ENCODE measurements around the gene B3GNT5.

B3GNT5 gene

DNA sequence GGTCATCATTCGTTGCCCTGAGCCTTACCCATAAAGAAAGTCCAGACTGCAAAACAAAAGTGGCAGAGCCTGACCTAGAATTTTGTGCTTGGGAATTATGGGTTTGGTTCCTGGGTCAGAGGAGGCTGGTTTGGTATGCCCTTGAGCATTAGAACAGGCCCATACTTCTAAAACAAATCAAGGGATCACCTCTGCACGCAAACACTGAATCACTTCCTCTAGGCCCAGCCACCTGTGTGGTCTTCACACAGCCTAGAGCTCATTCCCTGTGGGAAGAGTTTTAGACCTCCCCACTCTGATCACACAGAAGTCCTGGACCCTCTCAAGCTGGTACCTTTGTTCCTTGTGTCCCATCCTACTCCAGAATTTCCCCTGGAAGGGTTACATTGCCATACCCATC is 59.4 kb downstream of the B3GNT5 start:
- TF ChIP-seq, protein P1, sequence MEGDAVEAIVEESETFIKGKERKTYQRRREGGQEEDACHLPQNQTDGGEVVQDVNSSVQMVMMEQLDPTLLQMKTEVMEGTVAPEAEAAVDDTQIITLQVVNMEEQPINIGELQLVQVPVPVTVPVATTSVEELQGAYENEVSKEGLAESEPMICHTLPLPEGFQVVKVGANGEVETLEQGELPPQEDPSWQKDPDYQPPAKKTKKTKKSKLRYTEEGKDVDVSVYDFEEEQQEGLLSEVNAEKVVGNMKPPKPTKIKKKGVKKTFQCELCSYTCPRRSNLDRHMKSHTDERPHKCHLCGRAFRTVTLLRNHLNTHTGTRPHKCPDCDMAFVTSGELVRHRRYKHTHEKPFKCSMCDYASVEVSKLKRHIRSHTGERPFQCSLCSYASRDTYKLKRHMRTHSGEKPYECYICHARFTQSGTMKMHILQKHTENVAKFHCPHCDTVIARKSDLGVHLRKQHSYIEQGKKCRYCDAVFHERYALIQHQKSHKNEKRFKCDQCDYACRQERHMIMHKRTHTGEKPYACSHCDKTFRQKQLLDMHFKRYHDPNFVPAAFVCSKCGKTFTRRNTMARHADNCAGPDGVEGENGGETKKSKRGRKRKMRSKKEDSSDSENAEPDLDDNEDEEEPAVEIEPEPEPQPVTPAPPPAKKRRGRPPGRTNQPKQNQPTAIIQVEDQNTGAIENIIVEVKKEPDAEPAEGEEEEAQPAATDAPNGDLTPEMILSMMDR (IDR thresholded peaks at IDR 0.05; ENCODE audit: poor library complexity, severe bottlenecking), result no peak
- Histone ChIP-seq H3K27me3 (ENCODE audit: insufficient read depth, poor library complexity, severe bottlenecking) (no peaks in the 10 kb centered on the region), H3K36me3 (ENCODE audit: low read depth) (no peaks in the 10 kb centered on the region), H3K4me1 (ENCODE audit: insufficient read depth, poor library complexity, severe bottlenecking) (peaks cover 15% of the 10 kb centered on the region), H3K27ac (ENCODE audit: poor library complexity, severe bottlenecking) (peak overlapping the region; percentile 10), H3K4me3 (ENCODE audit: severe bottlenecking) (no peak overlapping the region), H3K9me3 (ENCODE audit: severe bottlenecking) (no peaks in the 10 kb centered on the region)
- DNase-seq (ENCODE audit: low spot score) (no peak), ATAC-seq (ENCODE audit: low read depth) (peak; percentile 66)

GRCh38 chr3:183313351-183313750 is 60.3 kb downstream of the B3GNT5 start:
- Histone ChIP-seq H3K4me3 (ENCODE audit: severe bottlenecking) (no peak overlapping the region), H3K27ac (ENCODE audit: poor library complexity, severe bottlenecking) (no peak overlapping the region), H3K9me3 (ENCODE audit: severe bottlenecking) (no peaks in the 10 kb centered on the region), H3K27me3 (ENCODE audit: insufficient read depth, poor library complexity, severe bottlenecking) (no peaks in the 10 kb centered on the region), H3K4me1 (ENCODE audit: insufficient read depth, poor library complexity, severe bottlenecking) (peaks cover 25% of the 10 kb centered on the region), H3K36me3 (ENCODE audit: low read depth) (no peaks in the 10 kb centered on the region)
- TF ChIP-seq, protein P1 (IDR thresholded peaks at IDR 0.05; ENCODE audit: poor library complexity, severe bottlenecking), result no peak
- ATAC-seq (ENCODE audit: low read depth) (no peak), DNase-seq (ENCODE audit: low spot score) (no peak)

DNA sequence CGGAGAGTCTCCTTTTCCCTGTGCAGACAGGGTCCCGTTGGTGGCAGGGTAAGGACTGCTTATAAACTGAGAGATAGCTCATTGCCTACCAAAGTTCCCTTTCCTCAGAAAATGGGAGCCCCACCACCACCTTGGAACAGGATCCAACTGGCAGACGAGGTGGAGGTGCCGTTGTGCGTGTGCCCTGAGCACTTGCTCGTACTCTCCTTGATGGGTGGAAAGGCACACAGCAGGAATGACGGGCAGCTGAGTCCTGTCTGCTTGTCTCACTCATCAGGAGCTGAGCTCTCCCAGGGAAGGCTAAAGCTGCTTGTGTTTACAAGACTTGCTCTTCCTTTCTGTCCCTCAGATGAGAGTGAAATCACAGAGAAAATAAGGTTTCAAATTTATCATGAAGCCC is 60.7 kb downstream of the B3GNT5 start:
- Histone ChIP-seq H3K27ac (ENCODE audit: poor library complexity, severe bottlenecking) (no peak overlapping the region), H3K4me3 (ENCODE audit: severe bottlenecking) (no peak overlapping the region), H3K4me1 (ENCODE audit: insufficient read depth, poor library complexity, severe bottlenecking) (peaks cover 29% of the 10 kb centered on the region), H3K9me3 (ENCODE audit: severe bottlenecking) (no peaks in the 10 kb centered on the region), H3K27me3 (ENCODE audit: insufficient read depth, poor library complexity, severe bottlenecking) (no peaks in the 10 kb centered on the region), H3K36me3 (ENCODE audit: low read depth) (no peaks in the 10 kb centered on the region)
- no peak for ATAC-seq (ENCODE audit: low read depth)
- DNase-seq (ENCODE audit: low spot score), result no peak
- TF ChIP-seq, protein P1 (IDR thresholded peaks at IDR 0.05; ENCODE audit: poor library complexity, severe bottlenecking), result no peak

GRCh38 chr3:183315739-183316138 is 62.7 kb downstream of the B3GNT5 start:
- no peak for DNase-seq (ENCODE audit: low spot score)
- Histone ChIP-seq H3K4me1 (ENCODE audit: insufficient read depth, poor library complexity, severe bottlenecking) (peaks cover 35% of the 10 kb centered on the region), H3K9me3 (ENCODE audit: severe bottlenecking) (no peaks in the 10 kb centered on the region), H3K27ac (ENCODE audit: poor library complexity, severe bottlenecking) (no peak overlapping the region), H3K36me3 (ENCODE audit: low read depth) (no peaks in the 10 kb centered on the region), H3K4me3 (ENCODE audit: severe bottlenecking) (no peak overlapping the region), H3K27me3 (ENCODE audit: insufficient read depth, poor library complexity, severe bottlenecking) (no peaks in the 10 kb centered on the region)
- TF ChIP-seq, protein P1 (IDR thresholded peaks at IDR 0.05; ENCODE audit: poor library complexity, severe bottlenecking), result no peak
- ATAC-seq (ENCODE audit: low read depth), result no peak

DNA sequence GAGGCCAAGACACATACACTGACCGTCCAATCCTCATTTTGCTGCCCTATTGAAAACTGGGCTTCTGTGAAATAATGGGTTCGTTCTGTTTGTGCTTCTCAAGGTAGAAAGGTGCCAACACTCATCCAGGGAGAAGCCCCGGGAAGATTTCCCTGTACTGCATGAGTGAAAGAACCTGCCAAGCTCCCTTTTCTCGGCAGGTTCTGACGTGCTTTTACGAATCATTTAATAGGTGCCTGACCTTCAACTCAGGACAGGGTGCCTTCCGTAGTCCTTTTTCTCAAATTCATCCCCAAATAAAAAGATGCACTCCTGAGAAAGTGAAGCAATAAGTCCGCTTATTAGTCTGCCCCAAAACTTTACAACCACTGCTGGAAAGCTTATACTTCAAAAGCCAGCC is 64.2 kb downstream of the B3GNT5 start:
- Histone ChIP-seq H3K4me1 (ENCODE audit: insufficient read depth, poor library complexity, severe bottlenecking) (peaks cover 27% of the 10 kb centered on the region), H3K9me3 (ENCODE audit: severe bottlenecking) (no peaks in the 10 kb centered on the region), H3K27me3 (ENCODE audit: insufficient read depth, poor library complexity, severe bottlenecking) (no peaks in the 10 kb centered on the region), H3K27ac (ENCODE audit: poor library complexity, severe bottlenecking) (peak overlapping the region; percentile 39), H3K4me3 (ENCODE audit: severe bottlenecking) (no peak overlapping the region), H3K36me3 (ENCODE audit: low read depth) (no peaks in the 10 kb centered on the region)
- DNase-seq (ENCODE audit: low spot score) (no peak), ATAC-seq (ENCODE audit: low read depth) (peak; percentile 60; the same call in 2 of the 3 replicates)
- TF ChIP-seq, protein P1 (IDR thresholded peaks at IDR 0.05; ENCODE audit: poor library complexity, severe bottlenecking), result no peak
